ENCODE results near the gene PTPN22. TPM values are rescaled to one million over a fixed set of nuclear protein-coding genes. Genes with fewer than 3 reads are reported as not detected.
A peak's percentile ranks its signal among the peaks of the same experiment; 100 is the strongest.

The PTPN22 gene
- total RNA-seq, 1 donor from 2014 or later: 1.9 TPM

DNA sequence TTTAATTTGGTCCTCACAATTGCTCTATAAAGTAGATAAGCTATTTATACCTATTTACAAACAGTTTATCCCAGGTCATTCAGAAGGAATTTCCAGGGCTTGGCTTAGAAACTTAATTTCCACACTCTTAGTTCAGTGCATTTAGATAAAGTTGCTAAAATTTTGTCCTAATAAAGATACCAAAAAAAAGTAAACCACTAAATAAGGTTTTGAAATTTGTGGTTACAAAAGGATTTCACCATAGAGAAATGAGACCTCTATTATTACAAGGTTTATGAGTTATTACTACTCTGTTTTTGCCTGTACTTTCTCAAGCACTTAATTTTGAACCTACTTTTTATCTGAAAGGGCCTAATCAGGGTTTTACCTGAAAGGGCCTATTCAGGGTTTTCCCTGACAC is 22.4 kb downstream of the PTPN22 start:
- ATAC-seq: no peak

DNA sequence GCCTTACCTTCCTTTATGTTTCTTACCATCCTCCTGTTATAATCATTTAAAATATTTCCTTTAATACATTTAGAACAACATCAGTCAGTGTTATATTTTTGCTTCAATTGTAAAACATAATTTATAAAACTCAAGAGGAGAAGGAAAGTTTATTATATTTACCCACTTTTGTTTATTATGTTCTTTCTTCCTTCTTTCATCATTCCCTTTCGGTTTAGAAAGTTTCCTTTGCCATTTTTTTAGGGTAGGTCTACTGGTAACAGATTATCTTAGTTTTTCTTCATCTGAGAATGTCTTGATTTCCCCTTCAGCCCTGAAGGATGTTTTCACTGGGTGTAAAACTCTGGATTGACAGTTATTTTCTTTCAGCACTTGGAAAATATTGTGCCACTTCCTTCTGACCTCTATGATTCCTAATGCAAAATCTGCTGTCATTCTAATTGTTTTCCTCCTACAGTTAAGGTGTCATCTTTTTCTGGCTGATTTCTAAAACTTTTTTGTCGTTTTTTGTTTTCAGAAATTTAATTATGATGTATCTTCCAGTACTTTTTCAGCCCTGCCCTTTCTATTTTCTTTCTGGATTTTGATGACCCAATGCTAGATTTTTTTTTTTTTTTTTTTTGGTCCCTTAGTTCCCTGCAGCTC is 25.0 kb downstream of the PTPN22 start:
- ATAC-seq: no peak

DNA sequence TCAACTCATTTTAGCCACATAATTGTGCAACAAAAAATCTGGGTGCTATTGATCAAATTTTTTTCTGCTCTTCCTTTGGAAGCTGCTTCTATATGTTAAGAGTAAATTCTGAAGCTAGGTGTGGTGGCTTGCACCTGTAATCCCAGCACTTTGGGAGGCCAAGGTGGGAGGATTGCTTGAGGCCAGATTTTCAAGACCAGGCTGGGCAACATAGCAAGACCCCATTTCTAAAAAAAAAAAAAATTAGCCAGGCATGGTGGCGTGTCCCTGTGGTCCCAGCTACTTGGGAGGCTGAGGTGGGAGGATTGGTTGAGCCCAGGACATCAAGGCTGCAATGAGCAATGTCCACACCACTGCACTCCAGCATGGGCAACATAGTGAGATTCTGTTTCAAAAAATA is 35.0 kb downstream of the PTPN22 start:
- ATAC-seq: no peak

DNA sequence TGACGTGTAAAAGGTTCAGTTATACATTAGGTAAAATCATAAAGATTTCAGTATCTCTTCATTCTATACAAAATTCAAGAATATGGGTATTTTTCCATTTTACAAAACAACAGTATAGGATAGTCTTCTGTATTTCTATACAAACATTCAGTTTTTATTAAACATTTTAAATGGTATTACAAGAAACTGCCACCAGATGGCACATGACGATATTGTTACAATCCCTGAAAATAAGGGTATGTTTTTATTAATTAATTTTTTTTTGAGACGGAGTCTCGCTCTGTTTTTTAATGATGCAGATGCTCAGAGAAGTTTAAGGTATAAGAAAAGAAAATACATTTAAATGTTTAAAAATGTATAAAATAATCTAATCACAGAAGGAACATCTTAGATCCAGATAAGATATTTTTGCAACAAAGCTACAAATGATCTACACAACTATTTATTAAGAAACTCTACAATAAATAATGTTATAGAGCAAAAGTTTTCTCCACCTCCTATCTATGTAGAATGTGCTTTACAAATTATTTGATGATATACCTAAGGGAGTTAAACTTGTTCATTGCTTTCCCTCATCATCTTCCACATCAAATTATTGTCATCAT is 35.7 kb downstream of the PTPN22 start:
- peak; percentile 39 for ATAC-seq

- no peak for ATAC-seq
Measured at GRCh38 chr1:113834716-113835115, 36.8 kb downstream of the PTPN22 start.

GRCh38 chr1:113830039-113830438 is 41.5 kb downstream of the PTPN22 start:
- no peak for ATAC-seq

DNA sequence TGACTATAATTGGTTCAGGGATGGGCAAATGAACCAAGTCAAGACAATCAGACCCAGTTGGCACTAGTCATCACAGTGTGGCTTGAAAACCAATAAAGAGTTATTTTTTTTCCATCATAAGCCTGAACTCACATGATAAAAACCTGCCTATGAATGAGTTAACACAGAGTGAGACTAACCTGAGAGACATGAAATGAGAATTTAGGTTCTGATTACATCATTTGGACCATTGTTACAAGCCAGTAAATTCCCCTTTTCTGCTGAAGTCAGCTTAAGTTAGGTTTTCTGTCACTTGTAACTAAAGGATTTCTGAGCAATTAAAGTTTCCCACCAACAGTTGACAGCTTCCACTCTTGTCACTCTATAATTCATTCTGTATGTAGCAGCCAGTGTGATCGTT is 49.6 kb downstream of the PTPN22 start:
- no peak for ATAC-seq

GRCh38 chr1:113818578-113818977 is 52.9 kb downstream of the PTPN22 start:
- ATAC-seq: no peak

DNA sequence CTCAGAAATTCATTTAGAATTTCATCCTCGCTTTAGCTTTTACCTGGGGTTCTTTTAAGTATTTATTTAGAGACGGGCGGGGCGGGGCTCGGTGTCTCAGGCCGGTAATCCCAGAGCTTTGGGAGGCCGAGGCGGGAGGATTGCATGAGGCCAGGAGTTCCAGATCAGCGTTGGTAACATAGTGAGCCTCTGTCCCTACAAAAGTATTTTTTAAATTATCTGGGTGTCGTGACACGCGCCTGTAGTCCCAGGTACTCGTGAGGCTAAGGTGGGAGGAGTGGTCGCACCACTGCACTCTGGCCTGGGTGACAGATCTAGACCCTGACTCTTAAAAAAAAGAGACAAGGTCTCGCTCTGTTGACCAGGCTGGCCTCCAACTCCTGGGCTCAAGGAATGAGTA is 58.3 kb downstream of the PTPN22 start:
- ATAC-seq: no peak

DNA sequence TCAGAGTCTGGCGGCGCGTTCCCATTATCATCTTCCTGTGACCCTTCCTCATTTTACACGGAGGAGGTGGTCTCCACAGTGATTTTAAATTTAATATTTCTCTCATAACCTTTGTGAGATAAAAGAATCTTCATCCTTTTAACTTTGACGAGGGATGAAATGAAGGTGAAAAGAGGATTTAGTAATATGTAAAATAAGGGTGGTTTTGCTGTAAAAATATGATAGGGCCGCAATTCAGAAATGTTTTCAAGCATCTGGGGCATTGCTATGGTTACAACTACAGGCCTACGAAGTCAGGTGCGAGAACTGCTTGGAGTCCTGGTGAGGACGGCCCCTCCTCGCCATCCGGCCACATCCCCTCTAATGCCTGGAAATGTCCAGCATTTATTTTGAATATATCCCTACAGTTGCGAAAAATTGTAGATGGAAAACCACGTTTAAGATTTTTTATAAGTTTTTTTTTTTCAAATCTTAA is 58.8 kb downstream of the PTPN22 start:
- ATAC-seq: no peak

DNA sequence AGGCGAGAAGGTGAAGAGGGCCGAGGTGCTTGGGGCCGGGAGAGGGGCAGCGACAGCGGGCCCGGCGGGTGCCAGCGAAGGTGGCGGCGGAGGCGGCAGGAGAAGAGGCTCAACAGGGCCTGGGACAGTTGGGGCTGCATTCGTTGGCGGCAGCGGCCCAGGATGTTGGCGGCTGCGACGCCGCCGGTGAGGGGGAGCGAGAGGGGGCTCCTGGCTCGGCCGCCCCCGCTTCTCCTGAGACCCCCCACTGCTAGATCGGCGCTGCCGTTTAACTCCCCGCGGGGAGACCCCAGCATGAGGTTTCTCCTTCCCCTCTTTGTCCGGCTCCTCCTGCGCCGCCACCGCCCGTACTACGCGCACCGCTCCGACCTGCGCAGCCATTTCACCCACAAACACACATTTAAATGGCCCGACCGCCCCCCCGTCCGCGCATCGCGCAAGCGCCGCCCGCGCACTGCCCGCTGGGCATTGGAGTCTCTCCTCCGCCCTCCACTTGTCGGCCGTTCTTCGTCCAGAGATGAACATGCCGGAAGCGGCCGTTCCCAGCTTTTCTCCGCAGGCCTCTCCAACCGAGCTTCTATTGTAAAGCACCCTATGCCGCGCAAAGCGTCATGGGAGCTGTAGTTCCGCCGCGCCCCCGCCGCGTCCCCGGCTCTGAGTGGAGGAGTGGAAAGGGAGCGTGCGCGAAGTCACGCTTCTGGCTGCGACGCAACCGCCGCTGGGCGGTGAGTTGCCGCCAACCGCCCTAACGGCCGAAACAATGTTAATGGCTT is 59.4 kb downstream of the PTPN22 start, which contains the start of gene RSBN1:
RSBN1 (minus strand) TSS at position 589 of the 773 bp plus-strand sequence; CDS start at position 525, 64 bp downstream.
- ATAC-seq: peak; percentile 98

- ATAC-seq: peak; percentile 51
Measured at GRCh38 chr1:113811156-113811887, 60.2 kb downstream of the PTPN22 start.

DNA sequence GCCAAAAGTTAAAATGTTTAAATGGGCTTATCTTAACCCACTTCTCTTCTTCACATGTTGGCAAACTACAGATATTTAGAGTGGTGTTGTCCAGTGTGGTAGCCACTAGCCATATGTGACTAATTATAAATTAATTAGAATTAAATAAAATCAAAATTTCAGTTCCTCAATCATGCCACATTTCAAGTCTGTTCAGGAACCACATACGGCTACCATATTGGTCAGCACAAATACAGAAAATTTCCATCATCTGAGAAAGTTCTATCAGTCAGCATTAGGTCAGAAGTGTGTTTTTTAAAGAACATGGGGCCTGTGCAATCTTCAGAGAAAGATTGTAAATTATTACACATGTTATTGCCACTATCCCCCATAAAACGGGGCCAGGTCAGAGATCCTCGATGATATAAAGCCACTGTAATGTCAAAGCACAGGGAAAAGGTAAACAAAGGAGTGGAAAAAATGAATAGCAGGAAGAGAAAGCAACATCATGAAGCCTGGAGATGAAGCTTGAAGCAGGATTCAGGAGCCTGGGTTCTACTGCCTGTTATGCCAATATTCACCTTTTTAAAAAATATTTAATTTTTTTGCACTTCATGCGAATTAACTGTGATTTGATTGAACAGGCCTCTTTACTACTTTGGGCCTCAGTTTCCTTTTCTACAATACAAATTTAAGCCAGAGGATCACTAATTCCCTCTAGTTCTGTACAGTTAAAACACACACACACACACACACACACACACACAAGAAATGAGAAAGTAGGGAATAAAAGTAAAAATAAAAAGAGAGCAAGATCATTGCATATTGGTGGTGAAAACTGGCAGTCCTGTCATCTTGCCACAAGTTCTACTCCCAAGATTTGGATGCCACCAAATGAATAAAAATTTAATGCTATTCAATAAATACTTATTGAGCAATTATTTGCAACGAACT is 61.6 kb downstream of the PTPN22 start:
- no peak for ATAC-seq

- ATAC-seq: no peak
Measured at GRCh38 chr1:113808450-113809195, 62.9 kb downstream of the PTPN22 start.

- peak; percentile 79 for ATAC-seq
Measured at GRCh38 chr1:113805639-113806038, 65.9 kb downstream of the PTPN22 start.

DNA sequence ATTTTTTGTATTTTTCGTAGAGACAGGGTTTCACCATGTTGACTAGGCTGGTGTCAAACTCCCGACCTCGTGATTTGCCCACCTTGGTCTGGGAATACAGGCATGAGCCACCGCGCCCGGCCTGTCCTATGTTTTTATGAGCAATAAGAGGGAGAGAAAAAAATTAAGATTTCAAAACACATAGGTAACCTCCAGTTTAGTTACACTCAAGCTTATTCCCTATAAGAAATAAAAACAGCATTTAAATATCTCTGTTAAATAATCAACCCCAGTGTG is 66.3 kb downstream of the PTPN22 start:
- no peak for ATAC-seq

GRCh38 chr1:113804421-113805255 is 66.9 kb downstream of the PTPN22 start:
- no peak for ATAC-seq

DNA sequence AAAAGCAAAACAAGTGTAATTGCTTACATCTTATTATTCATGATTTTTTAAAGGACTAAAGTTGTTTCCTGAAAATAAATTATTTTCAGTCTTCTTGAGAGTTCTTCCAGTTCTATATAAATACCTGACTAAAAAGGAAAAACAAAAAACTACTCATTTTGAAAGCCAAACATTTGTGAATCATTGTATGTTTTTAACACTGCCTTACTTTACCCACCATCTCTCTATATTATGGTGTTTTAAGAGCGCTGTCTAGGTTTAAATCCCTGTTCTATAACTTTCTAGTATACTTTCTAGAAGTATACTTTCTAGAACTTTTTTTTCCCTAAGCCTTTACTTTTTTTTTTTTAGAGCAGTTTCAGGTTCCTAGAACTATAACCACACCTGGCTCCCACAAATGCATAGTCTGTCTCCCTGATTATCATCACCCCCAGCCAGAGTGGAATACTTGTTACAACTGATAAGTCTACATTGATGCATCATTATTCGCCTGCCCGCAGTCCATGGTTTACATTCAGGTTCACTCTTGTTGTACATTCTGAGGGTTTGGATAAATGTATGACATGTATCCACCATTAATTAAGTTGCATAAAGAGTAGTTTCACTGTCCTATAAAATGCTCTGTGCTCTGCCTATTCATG is 69.0 kb downstream of the PTPN22 start:
- no peak for ATAC-seq

DNA sequence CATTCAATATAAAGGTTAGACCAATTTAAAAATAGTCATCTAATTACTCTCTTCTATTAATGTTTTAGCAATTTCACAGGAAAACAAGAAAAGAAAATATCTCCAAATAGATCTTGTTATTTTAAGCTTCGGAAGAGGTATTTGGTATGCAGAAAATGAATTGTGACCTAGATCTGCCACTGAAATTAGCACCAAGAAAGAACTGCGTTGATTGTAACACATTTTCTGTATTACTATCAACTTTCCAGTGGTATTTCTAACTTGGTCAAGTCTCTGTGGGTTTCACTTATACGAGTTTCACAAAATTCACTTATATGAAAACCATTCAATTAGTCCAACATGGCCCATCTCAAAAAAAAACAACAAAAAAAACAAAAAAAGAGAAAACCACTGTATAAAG is 71.0 kb downstream of the PTPN22 start:
- ATAC-seq: no peak

DNA sequence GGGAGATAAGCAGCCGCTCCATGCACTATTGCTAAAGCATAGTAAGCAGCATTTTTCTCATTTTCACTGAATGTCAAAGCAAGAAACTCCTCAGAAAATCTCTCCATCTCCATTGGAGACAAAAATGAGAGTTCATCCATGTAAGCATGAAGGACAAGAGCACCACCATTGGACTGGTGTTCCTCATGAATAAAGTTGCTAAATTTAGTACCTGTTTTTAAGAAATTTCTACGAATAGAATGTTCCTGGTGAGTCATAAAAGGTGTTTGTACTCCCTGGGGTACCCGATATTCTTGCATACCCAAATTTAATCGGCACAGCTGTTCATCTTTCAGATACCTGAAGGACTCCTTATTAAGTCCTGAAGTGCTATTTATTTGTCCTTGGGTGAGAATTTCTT is 74.0 kb downstream of the PTPN22 start:
- no peak for ATAC-seq

Data from esophagus mucosa (tissue), 1 donor.